ENCODE measurements around the gene RBM27. TPM values are rescaled to one million over a fixed set of nuclear protein-coding genes. Genes with fewer than 3 reads are reported as not detected.
A peak's percentile ranks its signal among the peaks of the same experiment; 100 is the strongest.
"Not testable (repeated sequence)": the region's sequence is repeated elsewhere in the genome, so short reads cannot be mapped to it uniquely, and the experiment has no call there.

The RBM27 gene
- total RNA-seq, 1 donor from 2014 or later, result 25.0 TPM

DNA sequence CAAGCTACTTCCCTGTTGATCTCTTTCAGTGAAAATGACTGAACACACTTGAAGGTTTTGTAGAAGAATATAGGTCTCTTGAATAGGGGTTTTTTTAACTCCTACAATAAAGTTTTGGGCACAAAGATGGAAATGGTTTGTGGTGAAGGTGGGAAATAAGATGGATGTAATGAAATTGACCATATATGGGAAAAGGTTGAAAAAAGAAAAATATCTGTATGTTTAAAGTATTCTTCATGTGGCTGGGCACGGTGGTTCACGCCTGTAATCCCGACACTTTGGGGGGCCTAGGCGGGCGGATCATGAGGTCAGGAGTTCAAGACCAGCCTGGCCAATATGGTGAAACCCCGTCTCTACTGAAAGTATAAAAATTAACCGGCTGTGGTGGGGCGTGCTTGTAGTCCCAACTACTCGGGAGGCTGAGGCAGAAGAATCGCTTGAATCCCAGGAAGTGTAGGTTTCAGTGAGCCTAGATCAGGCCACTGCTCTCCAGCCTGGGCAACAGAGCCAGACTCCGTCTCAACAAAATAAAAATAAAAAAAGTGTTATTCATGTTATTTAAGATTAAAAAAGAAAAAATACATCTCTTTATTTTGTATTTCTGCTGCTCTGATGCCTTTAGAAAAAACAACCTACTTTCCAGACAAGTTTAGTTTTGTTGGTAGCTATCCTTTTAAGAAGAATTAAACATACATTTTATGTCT, 2.2 kb downstream of the RBM27 start:
- no peak for DNase-seq (ENCODE audit: low spot score)

DNA sequence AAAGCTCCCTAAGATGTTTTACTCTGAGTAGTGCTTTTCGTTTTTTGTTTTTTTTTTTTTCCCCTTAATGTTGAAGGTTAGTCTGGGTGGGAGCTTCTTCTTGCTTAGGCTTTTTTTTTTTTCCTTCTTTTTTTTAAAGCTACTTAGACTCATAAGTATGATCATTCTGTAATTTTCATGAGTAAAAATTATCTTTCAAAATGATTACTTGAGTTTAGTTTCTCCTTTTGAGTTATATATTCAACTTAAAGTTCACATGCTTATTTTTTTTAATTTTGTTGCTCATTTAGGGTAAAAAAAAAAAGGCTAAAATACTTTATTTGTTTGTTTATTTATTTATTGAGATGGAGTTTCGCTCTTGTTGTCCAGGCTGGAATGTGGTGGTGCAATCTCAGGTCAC, 2.9 kb downstream of the RBM27 start:
- DNase-seq (ENCODE audit: low spot score), result no peak

- no peak for DNase-seq (ENCODE audit: low spot score)
Measured at GRCh38 chr5:146208916-146209522, 5.6 kb downstream of the RBM27 start.

- DNase-seq (ENCODE audit: low spot score), result no peak
Measured at GRCh38 chr5:146209714-146210113, 6.3 kb downstream of the RBM27 start.

DNA sequence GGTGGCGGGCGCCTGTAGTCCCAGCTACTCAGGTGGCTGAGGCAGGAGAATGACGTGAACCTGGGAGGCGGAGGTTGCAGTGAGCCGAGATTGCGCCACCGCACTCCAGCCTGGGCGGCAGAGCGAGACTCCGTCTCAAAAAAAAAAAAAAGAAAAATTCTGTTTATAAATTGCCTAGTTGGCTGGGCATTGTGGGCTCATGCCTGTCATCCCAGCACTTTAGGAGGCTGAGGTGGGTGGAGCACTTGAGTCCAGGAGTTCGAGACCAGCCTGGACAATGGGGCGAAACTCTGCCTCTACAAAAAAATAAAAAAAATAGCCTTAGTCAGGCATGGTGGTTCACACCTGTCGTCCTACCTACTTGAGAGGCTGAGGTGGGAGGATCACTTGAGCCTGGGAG, 7.4 kb downstream of the RBM27 start:
- not testable (repeated sequence) for DNase-seq (ENCODE audit: low spot score)

- DNase-seq (ENCODE audit: low spot score), result peak; percentile 30
Measured at GRCh38 chr5:146213210-146213826, 9.9 kb downstream of the RBM27 start.

GRCh38 chr5:146214881-146215280, 11.5 kb downstream of the RBM27 start:
- not testable (repeated sequence) for DNase-seq (ENCODE audit: low spot score)

GRCh38 chr5:146218168-146218567, 14.8 kb downstream of the RBM27 start:
- DNase-seq (ENCODE audit: low spot score), result no peak

- no peak for DNase-seq (ENCODE audit: low spot score)
Measured at GRCh38 chr5:146219243-146219642, 15.8 kb downstream of the RBM27 start.

DNA sequence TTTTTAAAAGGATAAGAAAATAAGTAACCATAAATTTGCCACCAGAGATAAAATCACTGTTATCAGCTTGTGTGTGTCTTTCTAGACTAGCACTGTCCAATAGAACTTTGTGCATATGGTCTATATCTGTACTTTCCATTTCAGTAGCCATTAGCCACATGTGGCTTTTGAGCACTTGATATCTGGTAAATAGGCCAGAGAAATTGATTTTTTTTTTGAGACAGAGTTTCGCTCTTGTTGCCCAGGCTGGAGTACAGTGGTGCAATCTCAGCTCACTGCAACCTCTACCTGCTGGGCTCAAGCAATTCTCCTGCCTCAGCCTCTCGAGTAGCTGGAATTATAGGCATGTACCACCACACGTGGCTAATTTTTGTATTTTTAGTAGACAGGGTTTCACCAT, 17.8 kb downstream of the RBM27 start:
- no peak for DNase-seq (ENCODE audit: low spot score)

DNA sequence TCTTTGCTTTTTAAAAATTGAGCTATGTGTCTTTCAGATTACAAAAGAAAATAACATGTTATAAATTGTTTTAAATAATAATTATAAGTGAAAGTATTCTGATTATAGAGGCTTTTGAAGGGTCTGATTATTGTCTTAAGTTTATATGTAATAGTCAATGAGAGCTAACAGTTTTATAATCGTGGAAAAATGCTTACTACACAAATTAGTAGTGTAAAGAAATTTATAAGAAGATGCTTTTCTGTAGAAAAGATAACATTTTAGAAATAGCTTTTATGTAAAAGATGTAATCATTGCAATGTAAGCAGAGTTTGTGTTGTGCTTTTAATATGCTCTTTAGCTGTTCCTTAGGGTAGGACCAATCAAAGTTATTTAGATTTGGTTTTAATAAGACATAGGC, 18.6 kb downstream of the RBM27 start:
- no peak for DNase-seq (ENCODE audit: low spot score)

DNA sequence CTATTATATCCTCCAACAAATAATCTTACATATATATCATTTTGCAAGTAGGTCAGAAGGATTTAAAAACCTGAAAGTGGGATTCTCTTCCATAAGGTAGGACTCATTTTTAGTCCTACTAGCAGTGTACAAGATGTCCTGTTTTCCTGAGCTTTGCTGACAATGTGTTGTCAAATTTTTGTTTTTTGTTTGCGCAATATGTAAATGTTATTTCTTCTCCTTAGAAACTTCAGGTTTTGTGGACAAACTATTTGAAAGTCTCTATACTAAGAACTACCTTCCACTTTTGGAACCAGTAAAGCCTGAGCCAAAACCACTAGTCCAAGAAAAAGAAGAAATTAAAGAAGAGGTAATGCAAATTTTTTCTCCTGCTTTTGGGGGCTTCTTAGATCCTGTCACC, 19.8 kb downstream of the RBM27 start:
- DNase-seq (ENCODE audit: low spot score), result no peak

DNA sequence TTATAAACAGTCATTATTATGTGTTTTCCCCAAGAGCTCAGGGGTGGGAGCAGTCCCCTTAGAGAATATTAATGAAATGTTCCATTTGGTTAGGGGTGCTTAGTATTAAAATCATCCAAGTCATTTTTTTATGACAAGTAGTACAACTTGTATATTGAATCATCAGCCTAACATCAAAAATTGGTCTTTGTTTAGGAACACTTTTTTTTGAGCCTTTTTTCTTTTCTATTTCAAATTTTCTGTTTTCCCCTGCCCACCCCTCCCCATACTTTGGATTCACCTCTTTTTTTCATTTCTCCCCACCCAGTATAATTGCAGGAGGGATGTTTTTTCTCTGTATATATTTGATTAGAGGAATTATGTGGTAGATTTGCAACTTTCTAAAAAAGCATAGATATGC, 25.8 kb downstream of the RBM27 start:
- DNase-seq (ENCODE audit: low spot score), result no peak

DNA sequence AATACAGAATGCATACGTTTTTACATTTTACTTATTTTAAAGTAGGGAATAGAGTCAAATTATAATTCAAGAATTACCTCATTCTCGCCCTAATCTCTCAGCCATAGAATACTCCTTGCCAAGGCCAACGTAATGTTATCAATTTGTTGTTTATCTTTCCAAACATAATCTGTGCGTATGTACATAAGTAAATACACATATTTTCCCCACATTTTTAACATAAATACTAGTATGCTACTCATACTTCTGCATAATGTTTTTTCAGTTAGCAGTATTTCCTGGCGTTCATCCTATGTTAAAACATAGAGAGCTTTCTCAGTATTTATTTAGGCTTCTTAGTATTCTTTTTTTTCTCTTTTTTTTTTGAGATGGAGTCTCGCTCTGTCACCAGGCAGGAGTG, 28.8 kb downstream of the RBM27 start:
- DNase-seq (ENCODE audit: low spot score), result no peak

- no peak for DNase-seq (ENCODE audit: low spot score)
Measured at GRCh38 chr5:146233441-146233840, 30.0 kb downstream of the RBM27 start.

DNA sequence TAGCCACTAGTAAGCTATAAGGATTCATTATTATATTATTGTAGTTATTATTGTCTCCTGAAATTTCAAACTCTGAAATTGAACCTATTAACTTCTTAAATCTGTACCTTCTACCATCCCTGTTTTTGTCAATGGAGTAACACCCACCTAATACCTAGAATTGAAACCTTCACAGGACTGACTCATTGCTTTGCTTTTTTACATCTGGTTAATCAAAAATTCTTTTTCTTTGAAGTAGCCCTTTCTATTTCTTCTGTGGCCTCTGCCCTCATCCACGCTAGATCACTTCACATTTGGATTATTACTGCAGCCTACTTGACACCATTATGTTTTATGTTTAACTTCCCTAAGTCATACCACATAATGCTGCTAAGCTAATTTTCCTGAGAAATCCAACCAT, 35.6 kb downstream of the RBM27 start:
- no peak for DNase-seq (ENCODE audit: low spot score)

DNA sequence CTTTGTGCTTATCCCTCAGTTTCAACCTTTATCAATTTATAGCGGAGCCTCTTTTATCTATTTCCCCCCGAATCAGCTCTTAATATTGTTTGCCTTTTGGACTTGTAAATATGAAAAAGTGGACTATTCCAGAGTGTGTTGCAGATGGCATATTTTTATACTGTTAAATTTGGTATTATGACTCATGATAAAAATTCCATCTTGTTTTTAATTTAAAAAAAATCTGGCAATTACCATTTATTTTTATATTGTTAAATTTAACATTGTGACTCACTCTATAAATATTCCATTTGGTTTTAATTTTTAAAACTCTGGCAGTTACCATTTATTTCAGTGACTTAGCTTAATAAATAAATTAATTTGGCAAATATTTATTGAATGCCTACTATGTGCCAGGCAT, 37.5 kb downstream of the RBM27 start:
- DNase-seq (ENCODE audit: low spot score), result no peak

GRCh38 chr5:146243247-146243646, 39.8 kb downstream of the RBM27 start:
- no peak for DNase-seq (ENCODE audit: low spot score)

- DNase-seq (ENCODE audit: low spot score), result no peak
Measured at GRCh38 chr5:146248561-146248960, 45.2 kb downstream of the RBM27 start.

GRCh38 chr5:146249801-146250200, 46.4 kb downstream of the RBM27 start:
- DNase-seq (ENCODE audit: low spot score), result no peak

Measured in umbilical cord (tissue), 2 donors.